WTC11 (cell line): ENCODE data around the gene DNAAF5. TPM values are rescaled to one million over a fixed set of nuclear protein-coding genes. Genes with fewer than 3 reads are reported as not detected.
A peak's percentile ranks its signal among the peaks of the same experiment; 100 is the strongest.

ENCODE experiments used
- ATAC-seq: fragments of 200-7000 bp; cut with Tn5 transposase; 2 replicates; pipeline ENCODE4 v1.10.0; 2021; ENCODE audit warnings: mild to moderate bottlenecking, moderate library complexity
- CTCF ChIA-PET: fragments of 300-600 bp; sonication (Branson Sonifier 250); formaldehyde crosslinking; loops from one replicate; lab custom pipeline; 2021; ENCODE audit warnings: antibody characterized with exemption; lab: Charles Lee
- POLR2A ChIA-PET: fragments of 350-600 bp; sonication (Branson Sonifier 250); formaldehyde crosslinking; loops from one replicate; lab custom pipeline; 2021; ENCODE audit warnings: antibody characterized with exemption; lab: Charles Lee
- DNase-seq: peaks from one replicate; pipeline ENCODE4 v3.0.0; 2021; ENCODE audit warnings: low spot score
- H3K27ac Mint-ChIP-seq: 2 replicates; pipeline ENCODE4 v1.8.0; 2021; ENCODE audit warnings: mixed read lengths
- H3K27me3 Mint-ChIP-seq: 2 replicates; pipeline ENCODE4 v1.8.0; 2021; ENCODE audit warnings: low read depth, mild to moderate bottlenecking, moderate library complexity, mixed read lengths
- H3K36me3 Mint-ChIP-seq: 2 replicates; pipeline ENCODE4 v1.8.0; 2021; ENCODE audit warnings: mixed read lengths
- H3K4me1 Mint-ChIP-seq: 2 replicates; pipeline ENCODE4 v1.8.0; 2022; ENCODE audit warnings: mixed read lengths
- H3K4me3 Mint-ChIP-seq: 2 replicates; pipeline ENCODE4 v1.8.0; 2021; ENCODE audit warnings: mild to moderate bottlenecking, moderate library complexity, mixed read lengths
- H3K9me3 Mint-ChIP-seq: 2 replicates; pipeline ENCODE4 v1.8.0; 2021; ENCODE audit warnings: mixed read lengths
- EMX1 ChIP-seq: fragments of 250-450 bp; sonication (Bioruptor Pico); IDR thresholded peaks from 2 replicates; pipeline ENCODE4 v1.8.0; 2021; ENCODE audit warnings: mild to moderate bottlenecking
- FOXK1 ChIP-seq: sonication (generic); formaldehyde crosslinking; IDR thresholded peaks from 2 replicates; pipeline ENCODE4 v1.8.0; 2022; ENCODE audit warnings: mild to moderate bottlenecking, moderate library complexity, missing genetic modification reagents
- JUN ChIP-seq: sonication (generic); formaldehyde crosslinking; IDR thresholded peaks from 2 replicates; pipeline ENCODE4 v1.8.0; 2023; ENCODE audit warnings: mild to moderate bottlenecking, missing genetic modification reagents
- MXD4 ChIP-seq: fragments of 250-450 bp; sonication (Bioruptor Pico); IDR thresholded peaks from 2 replicates; pipeline ENCODE4 v1.8.0; 2021; ENCODE audit warnings: mild to moderate bottlenecking, moderate library complexity, borderline replicate concordance
- NR2C2 ChIP-seq: sonication (generic); formaldehyde crosslinking; IDR thresholded peaks from 2 replicates; pipeline ENCODE4 v1.8.0; 2022; ENCODE audit warnings: mild to moderate bottlenecking, missing genetic modification reagents
- OVOL2 ChIP-seq: fragments of 250-450 bp; sonication (Bioruptor Pico); IDR thresholded peaks from 2 replicates; pipeline ENCODE4 v1.9.0; 2021; ENCODE audit warnings: mild to moderate bottlenecking, borderline replicate concordance
- SP1 ChIP-seq: sonication (generic); formaldehyde crosslinking; conservative IDR thresholded peaks from 2 replicates; pipeline ENCODE4 v1.8.1; 2022; ENCODE audit warnings: missing genetic modification reagents
- ZNF263 ChIP-seq: sonication (generic); formaldehyde crosslinking; IDR thresholded peaks from 2 replicates; pipeline ENCODE4 v1.8.1; 2022; ENCODE audit warnings: low read depth, mild to moderate bottlenecking, moderate library complexity, missing genetic modification reagents
- ZNF396 ChIP-seq: fragments of 250-450 bp; sonication (Bioruptor Pico); IDR thresholded peaks from 2 replicates; pipeline ENCODE4 v1.8.0; 2021; ENCODE audit warnings: mild to moderate bottlenecking, moderate library complexity, borderline replicate concordance
- total RNA-seq: library from RNA; stranded (reverse); gene quantifications from 3 replicates; pipeline ENCODE4 v1.2.3, GENCODE V29; 2021
- TF ChIP-seq, protein P1 (sequence below): fragments of 250-450 bp; sonication (Bioruptor Pico); IDR thresholded peaks from 2 replicates; pipeline ENCODE4 v1.9.0; 2021; ENCODE audit warnings: mild to moderate bottlenecking
- TF ChIP-seq, protein P2 (sequence below): sonication (generic); formaldehyde crosslinking; IDR thresholded peaks from 2 replicates; pipeline ENCODE4 v1.8.0; 2023; ENCODE audit warnings: missing genetic modification reagents, mild to moderate bottlenecking, borderline replicate concordance
- TF ChIP-seq, protein P3 (sequence below): sonication (generic); formaldehyde crosslinking; IDR thresholded peaks from 2 replicates; pipeline ENCODE4 v1.8.0; 2022; ENCODE audit warnings: mild to moderate bottlenecking, missing genetic modification reagents
- TF ChIP-seq, protein P4 (sequence below): sonication (generic); formaldehyde crosslinking; IDR thresholded peaks from 2 replicates; pipeline ENCODE4 v1.8.1; 2023; ENCODE audit warnings: mild to moderate bottlenecking, missing genetic modification reagents, borderline replicate concordance

Gene DNAAF5
- total RNA-seq, 1 experiment from 2014 or later, result 62.2 TPM

DNA sequence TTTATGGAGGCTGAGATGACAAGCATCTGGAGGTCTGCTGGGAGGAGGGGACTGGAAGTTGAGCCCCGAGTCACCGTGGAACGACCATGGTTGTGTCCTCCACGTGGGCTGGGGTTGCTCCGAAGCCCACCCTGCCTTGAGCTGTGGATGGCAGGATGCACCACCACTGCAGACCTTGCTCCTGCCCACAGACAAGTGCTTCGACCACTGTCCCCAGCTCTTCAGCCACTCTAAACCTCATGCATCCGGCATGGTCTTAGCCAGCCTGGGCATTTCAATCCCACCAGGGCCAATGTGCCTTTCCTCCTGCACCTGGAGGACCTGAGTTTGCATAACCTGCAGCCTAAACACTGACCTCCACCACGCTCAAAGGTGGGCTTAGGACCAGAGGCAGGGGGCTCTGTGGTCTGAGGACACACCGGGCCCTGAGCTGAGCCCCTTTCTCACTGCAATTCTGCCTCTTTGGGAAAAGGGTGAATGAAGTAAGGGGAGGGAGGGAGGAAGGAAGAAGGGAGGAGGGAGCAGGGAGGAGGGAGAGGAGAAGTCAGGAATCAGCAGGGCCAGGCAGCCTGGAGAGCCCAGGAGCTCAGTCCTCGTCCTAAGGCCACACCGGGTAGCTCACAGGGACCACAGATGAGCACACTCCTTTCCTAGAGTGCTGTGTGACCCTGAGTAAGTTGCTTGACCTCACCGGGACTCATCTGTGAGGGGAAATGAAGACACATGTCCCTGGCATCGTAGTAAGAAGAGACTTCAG lies 44.8 kb upstream of the DNAAF5 start (continued):
- TF ChIP-seq, protein P1, sequence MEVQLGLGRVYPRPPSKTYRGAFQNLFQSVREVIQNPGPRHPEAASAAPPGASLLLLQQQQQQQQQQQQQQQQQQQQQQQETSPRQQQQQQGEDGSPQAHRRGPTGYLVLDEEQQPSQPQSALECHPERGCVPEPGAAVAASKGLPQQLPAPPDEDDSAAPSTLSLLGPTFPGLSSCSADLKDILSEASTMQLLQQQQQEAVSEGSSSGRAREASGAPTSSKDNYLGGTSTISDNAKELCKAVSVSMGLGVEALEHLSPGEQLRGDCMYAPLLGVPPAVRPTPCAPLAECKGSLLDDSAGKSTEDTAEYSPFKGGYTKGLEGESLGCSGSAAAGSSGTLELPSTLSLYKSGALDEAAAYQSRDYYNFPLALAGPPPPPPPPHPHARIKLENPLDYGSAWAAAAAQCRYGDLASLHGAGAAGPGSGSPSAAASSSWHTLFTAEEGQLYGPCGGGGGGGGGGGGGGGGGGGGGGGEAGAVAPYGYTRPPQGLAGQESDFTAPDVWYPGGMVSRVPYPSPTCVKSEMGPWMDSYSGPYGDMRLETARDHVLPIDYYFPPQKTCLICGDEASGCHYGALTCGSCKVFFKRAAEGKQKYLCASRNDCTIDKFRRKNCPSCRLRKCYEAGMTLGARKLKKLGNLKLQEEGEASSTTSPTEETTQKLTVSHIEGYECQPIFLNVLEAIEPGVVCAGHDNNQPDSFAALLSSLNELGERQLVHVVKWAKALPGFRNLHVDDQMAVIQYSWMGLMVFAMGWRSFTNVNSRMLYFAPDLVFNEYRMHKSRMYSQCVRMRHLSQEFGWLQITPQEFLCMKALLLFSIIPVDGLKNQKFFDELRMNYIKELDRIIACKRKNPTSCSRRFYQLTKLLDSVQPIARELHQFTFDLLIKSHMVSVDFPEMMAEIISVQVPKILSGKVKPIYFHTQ, result no peak
- no peak for TF ChIP-seq JUN (CRISPR knock-in tag)
- TF ChIP-seq, all 79 proteins: peak for 0

DNA sequence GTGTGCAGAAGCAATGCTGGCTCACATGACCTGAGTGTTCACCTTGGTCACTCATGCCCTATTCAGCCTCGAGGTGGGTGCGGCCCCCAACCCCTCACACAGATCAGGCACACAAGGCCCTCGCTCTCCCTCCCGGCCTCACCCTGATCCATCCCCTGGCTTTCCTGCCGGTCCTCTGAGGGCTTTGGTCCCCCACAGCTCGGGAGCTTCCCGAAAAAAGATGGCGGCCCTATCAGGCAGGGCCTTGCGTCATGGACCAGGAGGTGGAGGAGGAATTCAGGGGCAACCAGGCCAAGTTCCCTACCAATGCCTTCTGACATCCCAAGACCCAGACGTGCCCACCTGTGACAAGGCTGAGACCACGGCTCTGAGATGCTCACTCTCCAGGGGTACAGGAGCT lies 43.7 kb upstream of the DNAAF5 start:
- H3K4me3 Mint-ChIP-seq, result no peak overlapping the region
- H3K9me3 Mint-ChIP-seq, result peaks cover 34% of the 10 kb centered on the region
- H3K27me3 Mint-ChIP-seq, result no peaks in the 10 kb centered on the region
- ATAC-seq (no peak), DNase-seq (peak; percentile 5)
- TF ChIP-seq, protein P2, sequence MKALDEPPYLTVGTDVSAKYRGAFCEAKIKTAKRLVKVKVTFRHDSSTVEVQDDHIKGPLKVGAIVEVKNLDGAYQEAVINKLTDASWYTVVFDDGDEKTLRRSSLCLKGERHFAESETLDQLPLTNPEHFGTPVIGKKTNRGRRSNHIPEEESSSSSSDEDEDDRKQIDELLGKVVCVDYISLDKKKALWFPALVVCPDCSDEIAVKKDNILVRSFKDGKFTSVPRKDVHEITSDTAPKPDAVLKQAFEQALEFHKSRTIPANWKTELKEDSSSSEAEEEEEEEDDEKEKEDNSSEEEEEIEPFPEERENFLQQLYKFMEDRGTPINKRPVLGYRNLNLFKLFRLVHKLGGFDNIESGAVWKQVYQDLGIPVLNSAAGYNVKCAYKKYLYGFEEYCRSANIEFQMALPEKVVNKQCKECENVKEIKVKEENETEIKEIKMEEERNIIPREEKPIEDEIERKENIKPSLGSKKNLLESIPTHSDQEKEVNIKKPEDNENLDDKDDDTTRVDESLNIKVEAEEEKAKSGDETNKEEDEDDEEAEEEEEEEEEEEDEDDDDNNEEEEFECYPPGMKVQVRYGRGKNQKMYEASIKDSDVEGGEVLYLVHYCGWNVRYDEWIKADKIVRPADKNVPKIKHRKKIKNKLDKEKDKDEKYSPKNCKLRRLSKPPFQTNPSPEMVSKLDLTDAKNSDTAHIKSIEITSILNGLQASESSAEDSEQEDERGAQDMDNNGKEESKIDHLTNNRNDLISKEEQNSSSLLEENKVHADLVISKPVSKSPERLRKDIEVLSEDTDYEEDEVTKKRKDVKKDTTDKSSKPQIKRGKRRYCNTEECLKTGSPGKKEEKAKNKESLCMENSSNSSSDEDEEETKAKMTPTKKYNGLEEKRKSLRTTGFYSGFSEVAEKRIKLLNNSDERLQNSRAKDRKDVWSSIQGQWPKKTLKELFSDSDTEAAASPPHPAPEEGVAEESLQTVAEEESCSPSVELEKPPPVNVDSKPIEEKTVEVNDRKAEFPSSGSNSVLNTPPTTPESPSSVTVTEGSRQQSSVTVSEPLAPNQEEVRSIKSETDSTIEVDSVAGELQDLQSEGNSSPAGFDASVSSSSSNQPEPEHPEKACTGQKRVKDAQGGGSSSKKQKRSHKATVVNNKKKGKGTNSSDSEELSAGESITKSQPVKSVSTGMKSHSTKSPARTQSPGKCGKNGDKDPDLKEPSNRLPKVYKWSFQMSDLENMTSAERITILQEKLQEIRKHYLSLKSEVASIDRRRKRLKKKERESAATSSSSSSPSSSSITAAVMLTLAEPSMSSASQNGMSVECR (CRISPR knock-in tag), result no peak
- no peak for TF ChIP-seq NR2C2 (CRISPR knock-in tag)
- no peak for TF ChIP-seq MXD4 (CRISPR knock-in tag)
- TF ChIP-seq, protein P3, sequence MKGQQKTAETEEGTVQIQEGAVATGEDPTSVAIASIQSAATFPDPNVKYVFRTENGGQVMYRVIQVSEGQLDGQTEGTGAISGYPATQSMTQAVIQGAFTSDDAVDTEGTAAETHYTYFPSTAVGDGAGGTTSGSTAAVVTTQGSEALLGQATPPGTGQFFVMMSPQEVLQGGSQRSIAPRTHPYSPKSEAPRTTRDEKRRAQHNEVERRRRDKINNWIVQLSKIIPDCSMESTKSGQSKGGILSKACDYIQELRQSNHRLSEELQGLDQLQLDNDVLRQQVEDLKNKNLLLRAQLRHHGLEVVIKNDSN (CRISPR knock-in tag), result no peak
- no peak for TF ChIP-seq ZNF263
- no peak for TF ChIP-seq OVOL2 (CRISPR knock-in tag)
- TF ChIP-seq SP1, result no peak
- TF ChIP-seq ZNF396 (CRISPR knock-in tag), result no peak
- no peak for TF ChIP-seq FOXK1 (CRISPR knock-in tag)
- TF ChIP-seq, protein P4, sequence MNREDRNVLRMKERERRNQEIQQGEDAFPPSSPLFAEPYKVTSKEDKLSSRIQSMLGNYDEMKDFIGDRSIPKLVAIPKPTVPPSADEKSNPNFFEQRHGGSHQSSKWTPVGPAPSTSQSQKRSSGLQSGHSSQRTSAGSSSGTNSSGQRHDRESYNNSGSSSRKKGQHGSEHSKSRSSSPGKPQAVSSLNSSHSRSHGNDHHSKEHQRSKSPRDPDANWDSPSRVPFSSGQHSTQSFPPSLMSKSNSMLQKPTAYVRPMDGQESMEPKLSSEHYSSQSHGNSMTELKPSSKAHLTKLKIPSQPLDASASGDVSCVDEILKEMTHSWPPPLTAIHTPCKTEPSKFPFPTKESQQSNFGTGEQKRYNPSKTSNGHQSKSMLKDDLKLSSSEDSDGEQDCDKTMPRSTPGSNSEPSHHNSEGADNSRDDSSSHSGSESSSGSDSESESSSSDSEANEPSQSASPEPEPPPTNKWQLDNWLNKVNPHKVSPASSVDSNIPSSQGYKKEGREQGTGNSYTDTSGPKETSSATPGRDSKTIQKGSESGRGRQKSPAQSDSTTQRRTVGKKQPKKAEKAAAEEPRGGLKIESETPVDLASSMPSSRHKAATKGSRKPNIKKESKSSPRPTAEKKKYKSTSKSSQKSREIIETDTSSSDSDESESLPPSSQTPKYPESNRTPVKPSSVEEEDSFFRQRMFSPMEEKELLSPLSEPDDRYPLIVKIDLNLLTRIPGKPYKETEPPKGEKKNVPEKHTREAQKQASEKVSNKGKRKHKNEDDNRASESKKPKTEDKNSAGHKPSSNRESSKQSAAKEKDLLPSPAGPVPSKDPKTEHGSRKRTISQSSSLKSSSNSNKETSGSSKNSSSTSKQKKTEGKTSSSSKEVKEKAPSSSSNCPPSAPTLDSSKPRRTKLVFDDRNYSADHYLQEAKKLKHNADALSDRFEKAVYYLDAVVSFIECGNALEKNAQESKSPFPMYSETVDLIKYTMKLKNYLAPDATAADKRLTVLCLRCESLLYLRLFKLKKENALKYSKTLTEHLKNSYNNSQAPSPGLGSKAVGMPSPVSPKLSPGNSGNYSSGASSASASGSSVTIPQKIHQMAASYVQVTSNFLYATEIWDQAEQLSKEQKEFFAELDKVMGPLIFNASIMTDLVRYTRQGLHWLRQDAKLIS, result no peak
- no peak for TF ChIP-seq EMX1 (CRISPR knock-in tag)
- H3K27ac Mint-ChIP-seq, result no peak overlapping the region
- POLR2A ChIA-PET, result interaction anchor here (0.6 kb wide), 1 partner anchor 226 kb away, joined by 3 read pairs; no protein-coding TSS in a partner anchor
- CTCF ChIA-PET, result interaction anchor here (1.3 kb wide), 1 partner anchor 17 kb away, joined by 3 read pairs; no protein-coding TSS in a partner anchor
- peaks cover 66% of the 10 kb centered on the region for H3K36me3 Mint-ChIP-seq
- no peaks in the 10 kb centered on the region for H3K4me1 Mint-ChIP-seq
